Psoas muscle (tissue), 8 donors: ENCODE results near the gene IGF1R. TPM values are rescaled to one million over a fixed set of nuclear protein-coding genes. Genes with fewer than 3 reads are reported as not detected.

Source experiments
- ATAC-seq, 4 donors: fragments of 200-7000 bp; cut with Tn5 transposase; one replicate each; pipeline ENCODE4 v1.9.1; 2020; ENCODE audit warnings: moderate library complexity in 3 of 4, mild to moderate bottlenecking in 2 of 4
- DNase-seq, 2 donors: peaks; one replicate each; pipeline ENCODE4 v3.0.0-alpha.2; 2020
- H3K27ac ChIP-seq: fragments of 200-600 bp; one replicate; pipeline ENCODE4 v1.8.0; 2022
- H3K27me3 ChIP-seq, 3 donors: fragments of 200-600 bp in 1 of 3; one replicate each; pipeline versions ENCODE4 v1.6.1 to v1.8.0; 2013 to 2022; ENCODE audit warnings: low read length in 2 of 3, mild to moderate bottlenecking in 2 of 3, moderate library complexity in 1 of 3; ENCODE audit not compliant: insufficient read depth in 3 of 3
- H3K36me3 ChIP-seq, 2 donors: fragments of 200-600 bp in 1 of 2; one replicate each; pipeline versions ENCODE4 v1.6.1 to v1.8.0; 2013 to 2022; ENCODE audit warnings: low read depth in 1 of 2, mild to moderate bottlenecking in 1 of 2, moderate library complexity in 1 of 2; ENCODE audit not compliant: insufficient read depth in 1 of 2
- H3K4me1 ChIP-seq: fragments of 200-600 bp; one replicate; pipeline ENCODE4 v1.8.0; 2022
- H3K4me3 ChIP-seq: fragments of 200-600 bp; one replicate; pipeline ENCODE4 v1.8.0; 2022; ENCODE audit warnings: mild to moderate bottlenecking
- H3K9me3 ChIP-seq: fragments of 200-600 bp; one replicate; pipeline ENCODE4 v1.8.0; 2022
- CTCF ChIP-seq: fragments of 200-600 bp; IDR thresholded peaks from one replicate; pipeline ENCODE4 v1.8.0; 2022; ENCODE audit warnings: antibody characterized with exemption
- WGBS, 3 donors: extraction: QIAGEN DNeasy Blood & Tissue Kit; methylation state at CpG; one replicate each; pipeline versions ENCODE4 v1.1.6 to v1.1.7; 2013; 5-methylcytosine and 5-hydroxymethylcytosine counted together
- intact Hi-C, 2 donors: fragments of 100-400 bp; cut with DNase I; formaldehyde crosslinking; loops; one replicate each; pipeline versions ENCODE4 v1.11.0 to v1.14.2; 2022
- polyA plus RNA-seq, 3 donors: library from polyadenylated mRNA; stranded (reverse); fragments of 200-250 nt; gene quantifications; one replicate each; pipeline ENCODE4 v1.2.3, GENCODE V29; 2013
- total RNA-seq, 4 donors: library from RNA; stranded (reverse); fragmentation: NEBNext Ultra II Directional in 2 of 4; extraction: Animal tissue kit (Norgen Biotek cat#: 25700) in 2 of 4; gene quantifications; one replicate each; pipeline versions ENCODE4 v1.2.1 to v1.2.4, GENCODE V29; 2021 to 2023
- donor health status: healthy with polysubstance abuse.
- donor health status: DM: no; HTN: no; CAD: no; lungs with moderate emphysema.
- donor health status: Bipolar disorder and iron deficiency.
- donor health status: healthy.
- donor health status: DM: yes; HTN: yes; CAD: no.
- donor health status: DM: no; HTN: no; CAD: no.
- donor health status: DM: no; HTN: no; CAD: no.
- donor health status: DM: yes; HTN: yes; CAD: no.

Gene IGF1R
- total and polyA plus RNA-seq, 7 donors, result 2.1 to 20.4 (median 12.0) TPM

DNA sequence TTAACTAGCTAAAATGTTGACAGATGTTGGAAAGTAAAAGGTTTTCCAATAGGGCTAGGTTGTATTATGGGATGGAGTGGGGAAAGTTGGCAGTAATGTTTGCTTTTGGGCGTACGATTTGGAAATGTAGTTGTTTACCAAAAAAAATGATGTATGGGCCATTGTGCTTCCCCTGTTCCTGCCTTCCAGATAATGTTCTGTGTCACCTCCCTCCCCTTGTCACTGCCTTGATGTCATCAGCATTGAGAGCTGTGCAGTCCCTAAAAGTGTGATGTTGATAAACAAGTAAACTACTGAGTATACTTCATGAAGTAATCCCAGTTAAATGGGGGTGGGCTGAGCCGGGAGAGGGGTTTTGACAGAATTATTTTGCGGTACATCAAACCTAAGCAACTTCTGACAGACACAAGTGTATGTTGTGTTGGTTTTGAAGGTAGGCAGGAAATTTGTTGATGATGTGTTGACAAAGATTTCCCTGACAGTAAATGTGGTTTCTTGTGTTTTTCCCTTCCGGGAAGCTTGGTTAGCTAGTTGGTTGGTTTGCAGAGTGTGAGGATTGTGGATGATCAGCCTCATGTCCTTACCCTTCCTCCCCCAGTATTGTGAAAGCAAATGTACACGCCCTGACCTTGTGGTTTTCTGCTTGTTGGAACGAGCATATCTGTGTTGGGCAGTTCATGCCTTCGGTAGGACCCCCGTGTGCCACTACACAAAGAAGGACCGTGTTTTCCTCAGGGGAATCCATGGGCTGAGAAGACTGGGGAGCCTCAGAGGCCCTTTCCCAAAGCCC, 271.9 kb downstream of the IGF1R start:
- 86 to 91% (median 88%) methylated on average over 10 of the region's 10 CpGs for WGBS, 3 donors
- Histone ChIP-seq H3K27me3 (no peaks in the 10 kb centered on the region), H3K9me3 (no peaks in the 10 kb centered on the region), H3K27ac (no peak overlapping the region), H3K36me3 (peaks cover 0 to 67% of the 10 kb centered on the region in 2 donors), H3K4me1 (peaks cover 3% of the 10 kb centered on the region), H3K4me3 (no peak overlapping the region)
- intact Hi-C loops, result no loop called here
- DNase-seq (no peak), ATAC-seq (no peak)
- TF ChIP-seq CTCF, result no peak

- 80 to 88% (median 82%) methylated on average over 12 of the region's 12 CpGs for WGBS, 3 donors
- no peak for TF ChIP-seq CTCF
- Histone ChIP-seq H3K4me1 (peaks cover 20% of the 10 kb centered on the region), H3K27me3 (no peaks in the 10 kb centered on the region), H3K4me3 (no peak overlapping the region), H3K27ac (no peak overlapping the region), H3K36me3 (peaks cover 0 to 54% of the 10 kb centered on the region in 2 donors), H3K9me3 (no peaks in the 10 kb centered on the region)
- DNase-seq, result no peak
- intact Hi-C loops, result no loop called here
- ATAC-seq, result peak in 1 of 4 donors; percentile 8
Measured at GRCh38 chr15:98923171-98923570, 274.8 kb downstream of the IGF1R start.

DNA sequence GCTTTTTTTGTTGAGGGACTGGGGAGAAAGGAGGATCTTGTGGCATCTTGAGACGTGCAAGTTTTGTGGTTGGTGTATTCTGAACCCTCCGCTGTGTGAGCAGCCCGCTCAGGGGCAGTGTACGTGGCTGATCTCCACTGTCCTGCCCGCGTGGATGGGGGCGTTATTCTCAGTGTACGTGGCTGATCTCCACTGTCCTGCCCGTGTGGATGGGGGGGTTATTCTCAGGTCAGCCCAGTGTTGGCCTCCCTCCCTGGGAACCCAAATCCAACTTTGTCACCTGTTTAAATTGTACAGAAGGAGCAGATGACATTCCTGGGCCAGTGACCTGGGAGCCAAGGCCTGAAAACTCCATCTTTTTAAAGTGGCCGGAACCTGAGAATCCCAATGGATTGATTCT, 275.2 kb downstream of the IGF1R start:
- Histone ChIP-seq H3K4me1 (peaks cover 20% of the 10 kb centered on the region), H3K9me3 (no peaks in the 10 kb centered on the region), H3K27me3 (no peaks in the 10 kb centered on the region), H3K4me3 (no peak overlapping the region), H3K27ac (no peak overlapping the region), H3K36me3 (peaks cover 0 to 56% of the 10 kb centered on the region in 2 donors)
- DNase-seq (no peak), ATAC-seq (peak in 3 of 4 donors; percentile 34 to 45 (median 34))
- intact Hi-C loops, result no loop called here
- WGBS, 3 donors, result 59 to 74% (median 60%) methylated on average over 10 of the region's 10 CpGs
- no peak for TF ChIP-seq CTCF

DNA sequence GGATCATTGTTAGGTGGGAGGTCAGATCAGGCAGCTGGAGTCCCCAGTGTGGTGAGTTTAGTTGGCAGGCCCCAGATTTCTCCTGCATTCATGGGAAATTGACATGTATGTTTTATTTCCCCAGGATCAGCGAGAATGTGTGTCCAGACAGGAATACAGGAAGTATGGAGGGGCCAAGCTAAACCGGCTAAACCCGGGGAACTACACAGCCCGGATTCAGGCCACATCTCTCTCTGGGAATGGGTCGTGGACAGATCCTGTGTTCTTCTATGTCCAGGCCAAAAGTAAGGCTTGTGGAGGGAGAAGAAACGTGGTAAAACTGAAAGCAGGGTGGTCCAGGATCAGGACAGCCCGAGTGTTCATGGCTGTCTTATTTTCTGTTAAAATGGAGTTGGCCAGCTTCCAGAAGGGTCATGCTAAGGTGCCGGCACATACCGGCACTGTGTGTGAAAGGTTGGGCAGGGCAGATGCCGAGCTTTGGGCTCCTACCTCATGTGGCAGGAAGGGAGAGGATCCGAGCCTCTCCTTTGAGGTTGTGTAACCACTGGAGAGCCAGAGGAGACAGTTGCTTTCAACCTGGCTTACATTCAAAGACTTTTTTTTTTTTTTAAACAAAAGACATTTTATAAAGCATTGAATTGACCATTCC, 276.2 kb downstream of the IGF1R start:
- no peaks in the 10 kb centered on the region for H3K9me3 ChIP-seq

More for the DNA sequence above, 276.2 kb downstream of the IGF1R start:
- TF ChIP-seq CTCF, result no peak
- Histone ChIP-seq H3K27ac (peak overlapping the region; percentile 6), H3K4me1 (peaks cover 20% of the 10 kb centered on the region), H3K27me3 (no peaks in the 10 kb centered on the region), H3K36me3 (peaks cover 0 to 59% of the 10 kb centered on the region in 2 donors), H3K4me3 (no peak overlapping the region)
- intact Hi-C loops, result no loop called here
- no peak for DNase-seq
- ATAC-seq, result peak in 2 of 4 donors; percentile 39 to 52
- WGBS, 3 donors, result 56 to 69% (median 59%) methylated on average over 11 of the region's 11 CpGs
